ENCODE results near the gene MAGI2. TPM values are rescaled to one million over a fixed set of nuclear protein-coding genes. Genes with fewer than 3 reads are reported as not detected.
"Not testable (repeated sequence)": the region's sequence is repeated elsewhere in the genome, so short reads cannot be mapped to it uniquely, and the experiment has no call there.

MAGI2 gene
- polyA plus RNA-seq, 3 donors from 2014 or later, result not detected

GRCh38 chr7:78543976-78544375 lies 909.5 kb downstream of the MAGI2 start:
- no peak for DNase-seq
- H3K4me3 Mint-ChIP-seq, result no peak overlapping the region
- H3K27ac Mint-ChIP-seq, result no peak overlapping the region
- no peaks in the 10 kb centered on the region for H3K36me3 Mint-ChIP-seq
- H3K4me1 Mint-ChIP-seq, result no peaks in the 10 kb centered on the region
- no peaks in the 10 kb centered on the region for H3K27me3 Mint-ChIP-seq (ENCODE audit: low read depth in 3 of 3)
- H3K9me3 Mint-ChIP-seq, result peaks cover 0 to 14% (median 7%) of the 10 kb centered on the region in 6 donors

- Mint-ChIP-seq H3K4me1 (no peaks in the 10 kb centered on the region), H3K4me3 (no peak overlapping the region), H3K27ac (no peak overlapping the region), H3K36me3 (no peaks in the 10 kb centered on the region), H3K27me3 (ENCODE audit: low read depth in 3 of 3) (no peaks in the 10 kb centered on the region), H3K9me3 (peaks cover 2 to 21% (median 9%) of the 10 kb centered on the region in 6 donors)
- no peak for DNase-seq
Measured at GRCh38 chr7:78542981-78543380, 910.5 kb downstream of the MAGI2 start.

DNA sequence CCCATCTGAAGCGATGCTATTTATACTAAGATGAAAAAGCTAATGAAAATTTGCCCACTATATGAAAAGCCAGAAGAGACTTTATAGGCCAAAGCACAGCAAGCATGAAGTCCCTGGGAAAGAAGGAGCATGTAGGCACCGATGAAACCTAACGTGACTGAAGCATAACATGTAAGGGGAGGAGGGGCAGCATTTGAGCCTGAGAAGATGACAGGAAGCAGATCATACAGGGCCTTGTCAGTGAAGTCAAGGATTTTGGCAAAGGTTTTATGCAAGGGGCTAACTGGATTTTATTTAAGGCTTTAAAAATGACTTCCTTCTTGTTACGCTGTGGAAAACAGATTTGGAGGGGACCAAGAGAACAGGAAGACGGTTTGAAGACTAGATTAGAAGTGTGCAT lies 910.9 kb downstream of the MAGI2 start:
- Mint-ChIP-seq H3K4me1 (no peaks in the 10 kb centered on the region), H3K27me3 (ENCODE audit: low read depth in 3 of 3) (no peaks in the 10 kb centered on the region), H3K27ac (no peak overlapping the region), H3K36me3 (no peaks in the 10 kb centered on the region), H3K4me3 (no peak overlapping the region), H3K9me3 (peaks cover 6 to 24% (median 10%) of the 10 kb centered on the region in 6 donors)
- DNase-seq, result no peak

- Mint-ChIP-seq H3K27ac (no peak overlapping the region), H3K4me1 (no peaks in the 10 kb centered on the region), H3K4me3 (no peak overlapping the region), H3K36me3 (no peaks in the 10 kb centered on the region), H3K27me3 (ENCODE audit: low read depth in 3 of 3) (peaks cover 0 to 3% (median 0%) of the 10 kb centered on the region in 3 donors), H3K9me3 (peaks cover 7 to 37% (median 15%) of the 10 kb centered on the region in 6 donors)
- DNase-seq, result no peak
Measured at GRCh38 chr7:78539825-78540224, 913.6 kb downstream of the MAGI2 start.

GRCh38 chr7:78535655-78536054 lies 917.8 kb downstream of the MAGI2 start:
- Mint-ChIP-seq H3K36me3 (no peaks in the 10 kb centered on the region), H3K4me1 (no peaks in the 10 kb centered on the region), H3K27ac (no peak overlapping the region), H3K4me3 (no peak overlapping the region), H3K27me3 (ENCODE audit: low read depth in 3 of 3) (peaks cover 0 to 3% (median 0%) of the 10 kb centered on the region in 3 donors), H3K9me3 (peaks cover 7 to 44% (median 19%) of the 10 kb centered on the region in 6 donors)
- no peak for DNase-seq

DNA sequence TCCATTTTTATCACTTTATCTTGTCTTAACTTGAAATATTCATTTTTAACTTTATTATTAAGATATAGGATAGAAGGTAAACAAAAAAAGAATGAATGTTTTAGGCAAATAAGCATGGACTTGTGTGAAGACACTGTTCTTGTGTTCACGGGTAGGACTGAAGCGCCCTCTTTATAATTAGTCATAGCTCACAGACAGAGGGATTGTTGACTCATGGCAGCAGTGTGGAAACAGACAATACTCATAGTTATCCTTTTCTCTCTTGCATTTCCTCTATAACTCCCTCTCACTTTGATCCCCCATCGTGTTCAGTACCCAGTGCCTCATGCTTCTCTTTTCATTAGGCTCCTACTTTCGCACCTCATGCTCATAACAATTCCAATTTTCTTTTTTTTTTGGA lies 923.1 kb downstream of the MAGI2 start:
- H3K27me3 Mint-ChIP-seq (ENCODE audit: low read depth in 3 of 3), result peaks cover 0 to 3% (median 0%) of the 10 kb centered on the region in 3 donors
- peaks cover 0 to 16% (median 2%) of the 10 kb centered on the region in 6 donors for H3K9me3 Mint-ChIP-seq
- DNase-seq, result no peak
- no peak overlapping the region for H3K4me3 Mint-ChIP-seq
- H3K36me3 Mint-ChIP-seq, result no peaks in the 10 kb centered on the region
- no peak overlapping the region for H3K27ac Mint-ChIP-seq
- H3K4me1 Mint-ChIP-seq, result no peaks in the 10 kb centered on the region

GRCh38 chr7:78529392-78529791 lies 924.1 kb downstream of the MAGI2 start:
- Mint-ChIP-seq H3K4me3 (no peak overlapping the region), H3K4me1 (no peaks in the 10 kb centered on the region), H3K9me3 (peaks cover 0 to 16% (median 1%) of the 10 kb centered on the region in 6 donors), H3K27ac (no peak overlapping the region), H3K27me3 (ENCODE audit: low read depth in 3 of 3) (no peaks in the 10 kb centered on the region), H3K36me3 (no peaks in the 10 kb centered on the region)
- DNase-seq, result no peak

GRCh38 chr7:78528964-78529363 lies 924.5 kb downstream of the MAGI2 start:
- H3K4me1 Mint-ChIP-seq, result no peaks in the 10 kb centered on the region
- no peaks in the 10 kb centered on the region for H3K27me3 Mint-ChIP-seq (ENCODE audit: low read depth in 3 of 3)
- no peaks in the 10 kb centered on the region for H3K36me3 Mint-ChIP-seq
- H3K9me3 Mint-ChIP-seq, result peaks cover 0 to 16% (median 1%) of the 10 kb centered on the region in 6 donors
- H3K27ac Mint-ChIP-seq, result no peak overlapping the region
- H3K4me3 Mint-ChIP-seq, result no peak overlapping the region
- DNase-seq, result no peak

- no peaks in the 10 kb centered on the region for H3K36me3 Mint-ChIP-seq
- no peak for DNase-seq
- no peaks in the 10 kb centered on the region for H3K27me3 Mint-ChIP-seq (ENCODE audit: low read depth in 3 of 3)
- H3K4me1 Mint-ChIP-seq, result no peaks in the 10 kb centered on the region
- peaks cover 0 to 6% (median 0%) of the 10 kb centered on the region in 6 donors for H3K9me3 Mint-ChIP-seq
- H3K4me3 Mint-ChIP-seq, result no peak overlapping the region
- H3K27ac Mint-ChIP-seq, result no peak overlapping the region
Measured at GRCh38 chr7:78523930-78524329, 929.5 kb downstream of the MAGI2 start.

DNA sequence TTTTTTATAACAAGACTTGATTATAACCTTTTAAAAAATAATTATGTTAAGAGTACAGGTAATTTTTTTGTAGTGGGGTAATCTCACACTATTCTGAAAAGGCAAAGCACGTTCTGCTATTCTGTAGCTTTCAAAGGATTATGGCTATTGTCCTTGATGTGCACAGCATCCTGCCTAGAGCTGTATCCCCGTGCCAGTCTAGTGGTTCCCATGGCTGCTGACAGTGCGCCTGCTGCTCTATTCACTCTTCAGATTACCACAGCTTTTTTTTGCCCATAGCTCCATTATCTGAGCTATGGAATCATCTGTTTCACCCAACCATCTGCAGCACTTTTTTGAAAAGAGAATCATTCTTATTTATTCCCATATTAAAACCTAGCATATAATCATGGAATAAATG lies 931.5 kb downstream of the MAGI2 start:
- Mint-ChIP-seq H3K9me3 (peaks cover 0 to 6% (median 0%) of the 10 kb centered on the region in 6 donors), H3K36me3 (no peaks in the 10 kb centered on the region), H3K4me1 (no peaks in the 10 kb centered on the region), H3K27me3 (ENCODE audit: low read depth in 3 of 3) (no peaks in the 10 kb centered on the region), H3K27ac (no peak overlapping the region), H3K4me3 (no peak overlapping the region)
- DNase-seq, result no peak

DNA sequence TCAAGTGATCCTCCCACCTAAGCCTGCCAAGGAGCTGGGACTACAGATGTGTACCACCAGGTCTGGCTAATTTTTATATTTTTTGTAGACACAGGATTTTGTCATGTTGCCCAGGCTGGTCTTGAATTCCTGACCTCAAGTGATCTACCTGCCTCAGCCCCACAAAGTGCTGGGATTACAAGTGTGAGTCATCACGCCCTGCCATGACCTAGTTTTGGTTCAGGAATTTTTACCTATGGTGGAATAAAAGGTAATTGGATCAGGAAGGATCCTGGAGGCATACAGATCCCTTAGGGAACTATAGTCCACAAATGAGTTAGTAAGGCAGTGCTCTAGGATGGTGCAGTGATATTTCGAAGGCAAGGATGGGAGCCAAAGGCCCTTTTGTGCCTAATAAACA lies 937.0 kb downstream of the MAGI2 start:
- peaks cover 0 to 6% (median 4%) of the 10 kb centered on the region in 6 donors for H3K9me3 Mint-ChIP-seq
- peaks cover 0 to 4% (median 2%) of the 10 kb centered on the region in 3 donors for H3K27me3 Mint-ChIP-seq (ENCODE audit: low read depth in 3 of 3)
- no peak overlapping the region for H3K4me3 Mint-ChIP-seq
- DNase-seq, result no peak
- H3K36me3 Mint-ChIP-seq, result no peaks in the 10 kb centered on the region
- H3K4me1 Mint-ChIP-seq, result no peaks in the 10 kb centered on the region
- no peak overlapping the region for H3K27ac Mint-ChIP-seq

- H3K27me3 Mint-ChIP-seq (ENCODE audit: low read depth in 3 of 3), result peaks cover 0 to 4% (median 2%) of the 10 kb centered on the region in 3 donors
- H3K4me1 Mint-ChIP-seq, result no peaks in the 10 kb centered on the region
- H3K36me3 Mint-ChIP-seq, result no peaks in the 10 kb centered on the region
- no peak overlapping the region for H3K4me3 Mint-ChIP-seq
- no peak for DNase-seq
- H3K27ac Mint-ChIP-seq, result no peak overlapping the region
- peaks cover 0 to 6% (median 4%) of the 10 kb centered on the region in 6 donors for H3K9me3 Mint-ChIP-seq
Measured at GRCh38 chr7:78514634-78515033, 938.8 kb downstream of the MAGI2 start.

- H3K9me3 Mint-ChIP-seq, result peaks cover 0 to 6% (median 4%) of the 10 kb centered on the region in 6 donors
- peaks cover 0 to under 1% (median 0%) of the 10 kb centered on the region in 3 donors for H3K36me3 Mint-ChIP-seq
- no peak for DNase-seq
- H3K4me3 Mint-ChIP-seq, result no peak overlapping the region
- peaks cover 0 to 2% (median 2%) of the 10 kb centered on the region in 3 donors for H3K27me3 Mint-ChIP-seq (ENCODE audit: low read depth in 3 of 3)
- no peak overlapping the region for H3K27ac Mint-ChIP-seq
- no peaks in the 10 kb centered on the region for H3K4me1 Mint-ChIP-seq
Measured at GRCh38 chr7:78510580-78511188, 942.8 kb downstream of the MAGI2 start.

GRCh38 chr7:78503301-78503700 lies 950.2 kb downstream of the MAGI2 start:
- H3K27ac Mint-ChIP-seq; H3K36me3 Mint-ChIP-seq; H3K27me3 Mint-ChIP-seq (ENCODE audit: low read depth in 3 of 3); DNase-seq; H3K9me3 Mint-ChIP-seq; H3K4me1 Mint-ChIP-seq; H3K4me3 Mint-ChIP-seq: not testable (repeated sequence)

GRCh38 chr7:78501064-78501463 lies 952.4 kb downstream of the MAGI2 start:
- Mint-ChIP-seq H3K36me3 (peaks cover 0 to 3% (median 0%) of the 10 kb centered on the region in 3 donors), H3K27me3 (ENCODE audit: low read depth in 3 of 3) (peaks cover 0 to 1% (median 0%) of the 10 kb centered on the region in 3 donors), H3K9me3 (peaks cover 2 to 10% (median 6%) of the 10 kb centered on the region in 6 donors), H3K4me3 (no peak overlapping the region), H3K4me1 (no peaks in the 10 kb centered on the region), H3K27ac (no peak overlapping the region)
- DNase-seq, result no peak

Data from immature natural killer cell (primary cell).